Heart left ventricle (tissue), 16 donors: ENCODE results near the gene MESP1. TPM values are rescaled to one million over a fixed set of nuclear protein-coding genes. Genes with fewer than 3 reads are reported as not detected.

Source experiments
- ATAC-seq, 4 donors: fragments of 200-7000 bp; cut with Tn5 transposase; one replicate each; pipeline ENCODE4 v1.9.1; 2020 to 2022; ENCODE audit warnings: moderate library complexity in 4 of 4, mild to moderate bottlenecking in 3 of 4, moderate number of reproducible peaks in 1 of 4
- DNase-seq, 5 donors: peaks; one replicate each; pipeline ENCODE4 v3.0.0-alpha.2; 2020
- H3K27ac ChIP-seq, 12 donors: fragments of 200-600 bp; sonication (generic) in 4 of 12; one replicate each; pipeline versions ENCODE4 v1.5.0 to v1.8.0; 2016 to 2022; ENCODE audit warnings: mild to moderate bottlenecking in 2 of 12
- H3K27me3 ChIP-seq, 9 donors: fragments of 200-600 bp; sonication (generic) in 2 of 9; one replicate each; pipeline versions ENCODE4 v1.5.1 to v1.8.0; 2016 to 2022; ENCODE audit warnings: mild to moderate bottlenecking in 3 of 9
- H3K36me3 ChIP-seq, 9 donors: fragments of 200-600 bp; sonication (generic) in 2 of 9; one replicate each; pipeline versions ENCODE4 v1.5.0 to v1.8.0; 2018 to 2022; ENCODE audit warnings: mild to moderate bottlenecking in 2 of 9
- H3K4me1 ChIP-seq, 12 donors: fragments of 200-600 bp; sonication (generic) in 4 of 12; one replicate each; pipeline versions ENCODE4 v1.5.0 to v1.8.0; 2016 to 2022; ENCODE audit warnings: mild to moderate bottlenecking in 3 of 12
- H3K4me3 ChIP-seq, 12 donors: fragments of 200-600 bp; sonication (generic) in 4 of 12; one replicate each; pipeline versions ENCODE4 v1.5.0 to v1.8.0; 2017 to 2022; ENCODE audit warnings: mild to moderate bottlenecking in 9 of 12, moderate library complexity in 4 of 12
- H3K9me3 ChIP-seq, 12 donors: fragments of 200-600 bp; sonication (generic) in 4 of 12; one replicate each; pipeline versions ENCODE4 v1.5.0 to v1.8.0; 2016 to 2022; ENCODE audit warnings: mild to moderate bottlenecking in 1 of 12
- CTCF ChIP-seq, 12 donors: fragments of 200-600 bp; sonication (generic) in 4 of 12; IDR thresholded peaks; one replicate each; pipeline versions ENCODE4 v1.5.0 to v1.8.0; 2018 to 2022; ENCODE audit warnings: antibody characterized with exemption in 12 of 12, mild to moderate bottlenecking in 5 of 12
- POLR2A ChIP-seq, 2 donors: fragments of 450-650 bp; IDR thresholded peaks; one replicate each; pipeline ENCODE4 v1.6.1; 2017; ENCODE audit warnings: antibody characterized with exemption in 2 of 2, mild to moderate bottlenecking in 2 of 2, moderate library complexity in 2 of 2
- WGBS, 4 donors: extraction: QIAGEN DNeasy Blood & Tissue Kit in 2 of 4; methylation state at CpG; one replicate each; pipeline versions ENCODE4 v1.1.5 to v1.1.7; 2013 to 2018; 5-methylcytosine and 5-hydroxymethylcytosine counted together
- intact Hi-C, 10 donors: fragments of 100-400 bp; cut with DNase I; formaldehyde crosslinking; loops; one replicate each; pipeline versions ENCODE4 v1.11.1 to v1.14.2; 2022
- polyA plus RNA-seq, 2 donors: library from polyadenylated mRNA; stranded (reverse); fragments of 200-250 nt; gene quantifications; one replicate each; pipeline ENCODE4 v1.2.3, GENCODE V29; 2013
- total RNA-seq, 9 donors: library from RNA; depleted of rRNA in 2 of 9; stranded (reverse); fragments of >200 nt in 2 of 9; fragmentation: NEBNext Ultra II Directional in 3 of 9; extraction: Animal tissue kit (Norgen Biotek cat#: 25700) in 3 of 9; gene quantifications; one replicate each; pipeline versions ENCODE4 v1.1.0 to v1.2.4, GENCODE V29; 2016 to 2023
- donor health status: ischemic (EF 13 %, LVEDD 7.1; RV severe dilation, severe dysfunction).
- donor health status: healthy with polysubstance abuse.
- donor health status: DM: no; HTN: yes; CAD: no.
- donor health status: DM: no; HTN: no; CAD: no.
- donor health status: ischemic (EF 25% LVEDD 6.9; RV normal size, moderate dysfunction).
- donor health status: ischemic (EF 25% LVEDD 5.7; RV mildly dilated, moderate dysfunction).
- donor health status: healthy.
- donor health status: DM: yes; HTN: yes; CAD: no.
- donor health status: ischemic (EF 35%, LVEDD 5.7; RV mildly dilated, moderate dysfunction).
- donor health status: nonischemic (EF 11% LVEDD 7.7; RV severe dilation, severe dysfunction).
- donor health status: DM: yes; HTN: yes; CAD: no.
- donor health status: PGD.
- donor health status: ischemic (EF 29% LVEDD 5.4; RV normal size, mild dysfunction).
- donor health status: nonischemic (EF 23%, LVEDD 6.1; RV moderate dilation, normal function).

Gene MESP1
- total and polyA plus RNA-seq, 11 donors = 0.43 to 6.9 (median 5.1) TPM

GRCh38 chr15:89740137-89740536, 10.9 kb downstream of the MESP1 start:
- Histone ChIP-seq H3K27me3 (peaks cover 0 to 13% (median 0%) of the 10 kb centered on the region in 9 donors), H3K4me1 (no peaks in the 10 kb centered on the region), H3K27ac (no peak overlapping the region), H3K4me3 (no peak overlapping the region), H3K9me3 (no peaks in the 10 kb centered on the region), H3K36me3 (no peaks in the 10 kb centered on the region)
- DNase-seq = peak in 1 of 5 donors; percentile 42
- intact Hi-C loops = loop anchor here in 2 of 10 donors (5.0 to 10.0 kb wide), 3 partner anchors 93 to 232 kb away; no protein-coding TSS in a partner anchor
- TF ChIP-seq POLR2A (IDR thresholded peaks at IDR 0.05) (no peak), CTCF (IDR thresholded peaks at IDR 0.05) (peak; percentile 80 to 94 (median 90))
- WGBS, 4 donors = 4 to 7% (median 5%) methylated on average over 8 of the region's 8 CpGs
- peak; percentile 54 to 90 (median 84) for ATAC-seq

GRCh38 chr15:89735773-89736172, 15.3 kb downstream of the MESP1 start:
- TF ChIP-seq CTCF (IDR thresholded peaks at IDR 0.05) = no peak
- TF ChIP-seq POLR2A (IDR thresholded peaks at IDR 0.05) = no peak
- DNase-seq = no peak
- intact Hi-C loops = no loop called here
- 34 to 41% (median 37%) methylated on average over 4 of the region's 4 CpGs for WGBS, 4 donors
- Histone ChIP-seq H3K4me1 (no peaks in the 10 kb centered on the region), H3K36me3 (no peaks in the 10 kb centered on the region), H3K4me3 (no peak overlapping the region), H3K27ac (no peak overlapping the region), H3K27me3 (peaks cover 0 to 5% (median 0%) of the 10 kb centered on the region in 9 donors), H3K9me3 (no peaks in the 10 kb centered on the region)
- ATAC-seq = no peak

- Histone ChIP-seq H3K4me3 (no peak overlapping the region), H3K27me3 (peaks cover 0 to 5% (median 0%) of the 10 kb centered on the region in 9 donors), H3K9me3 (no peaks in the 10 kb centered on the region), H3K27ac (no peak overlapping the region), H3K36me3 (no peaks in the 10 kb centered on the region), H3K4me1 (peaks cover 0 to 4% (median 0%) of the 10 kb centered on the region in 12 donors)
- 35 to 58% (median 52%) methylated on average over 8 of the region's 8 CpGs for WGBS, 4 donors
- no peak for ATAC-seq
- TF ChIP-seq POLR2A (IDR thresholded peaks at IDR 0.05) = no peak
- no peak for TF ChIP-seq CTCF (IDR thresholded peaks at IDR 0.05)
- intact Hi-C loops = no loop called here
- DNase-seq = no peak
Observed at GRCh38 chr15:89732451-89733172, 18.4 kb downstream of the MESP1 start.

- no peaks in the 10 kb centered on the region for H3K36me3 ChIP-seq
- H3K27ac ChIP-seq = no peak overlapping the region
- no peak overlapping the region for H3K4me3 ChIP-seq
- WGBS, 4 donors = 89 to 93% (median 90%) methylated on average over 4 to 5 of the region's 5 CpGs
- DNase-seq (no peak), ATAC-seq (no peak)
- no peaks in the 10 kb centered on the region for H3K9me3 ChIP-seq
- no peak for TF ChIP-seq CTCF (IDR thresholded peaks at IDR 0.05)
- no peak for TF ChIP-seq POLR2A (IDR thresholded peaks at IDR 0.05)
- H3K27me3 ChIP-seq = peaks cover 0 to 5% (median 0%) of the 10 kb centered on the region in 9 donors
- intact Hi-C loops = no loop called here
- peaks cover 0 to 4% (median 0%) of the 10 kb centered on the region in 12 donors for H3K4me1 ChIP-seq
Observed at GRCh38 chr15:89731275-89731674, 19.8 kb downstream of the MESP1 start.
